Measurements from ENCODE around the gene LRRN2. TPM values are rescaled to one million over a fixed set of nuclear protein-coding genes. Genes with fewer than 3 reads are reported as not detected.

The LRRN2 gene
- total and polyA plus RNA-seq, 2 experiments from 2014 or later, result 3.7 to 4.9 TPM

DNA sequence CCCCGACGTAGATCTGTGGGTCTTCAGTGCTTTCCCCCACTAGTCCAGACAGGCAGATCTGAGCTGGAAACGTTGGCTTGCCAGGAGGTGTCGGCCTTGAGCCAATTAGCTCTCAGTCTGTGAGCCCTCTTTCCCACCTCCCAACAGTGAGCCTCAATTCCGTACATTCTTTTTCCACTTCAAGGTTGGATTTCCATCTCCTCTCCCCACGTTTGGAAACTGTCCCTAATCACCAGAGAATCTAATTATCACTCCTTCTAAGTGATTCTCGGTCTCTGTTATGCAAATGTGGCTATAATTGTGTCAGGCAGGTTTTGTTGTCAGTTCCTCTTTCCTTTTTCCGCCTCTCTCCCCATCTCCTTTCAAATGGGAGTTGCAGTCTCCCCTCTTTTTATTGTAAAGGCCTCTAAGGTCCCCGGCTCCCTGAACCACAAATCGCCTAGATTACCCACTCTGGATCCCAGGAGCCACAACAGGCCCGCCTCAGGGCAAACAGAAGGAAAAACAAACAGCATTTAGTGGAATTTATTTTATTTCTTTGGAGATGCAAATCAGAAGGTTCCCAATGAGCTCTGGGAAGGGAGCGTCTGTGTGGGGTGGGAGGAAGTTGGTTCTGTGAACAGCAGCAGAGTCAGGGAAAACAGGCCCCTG, 29.4 kb upstream of the LRRN2 start:
- Histone ChIP-seq H3K4me1 (ENCODE audit: low read depth) (peaks cover 8% of the 10 kb centered on the region), H3K27ac (no peak overlapping the region), H3K4me3 (no peak overlapping the region), H3K36me3 (no peaks in the 10 kb centered on the region), H3K9me3 (ENCODE audit: low read depth) (no peaks in the 10 kb centered on the region), H3K27me3 (peaks cover 8% of the 10 kb centered on the region)
- peak in 1 of 2 donors; percentile 41 for DNase-seq (ENCODE audit: low read depth in 1 of 2, low spot score in 1 of 2)
- TF ChIP-seq, protein P1, sequence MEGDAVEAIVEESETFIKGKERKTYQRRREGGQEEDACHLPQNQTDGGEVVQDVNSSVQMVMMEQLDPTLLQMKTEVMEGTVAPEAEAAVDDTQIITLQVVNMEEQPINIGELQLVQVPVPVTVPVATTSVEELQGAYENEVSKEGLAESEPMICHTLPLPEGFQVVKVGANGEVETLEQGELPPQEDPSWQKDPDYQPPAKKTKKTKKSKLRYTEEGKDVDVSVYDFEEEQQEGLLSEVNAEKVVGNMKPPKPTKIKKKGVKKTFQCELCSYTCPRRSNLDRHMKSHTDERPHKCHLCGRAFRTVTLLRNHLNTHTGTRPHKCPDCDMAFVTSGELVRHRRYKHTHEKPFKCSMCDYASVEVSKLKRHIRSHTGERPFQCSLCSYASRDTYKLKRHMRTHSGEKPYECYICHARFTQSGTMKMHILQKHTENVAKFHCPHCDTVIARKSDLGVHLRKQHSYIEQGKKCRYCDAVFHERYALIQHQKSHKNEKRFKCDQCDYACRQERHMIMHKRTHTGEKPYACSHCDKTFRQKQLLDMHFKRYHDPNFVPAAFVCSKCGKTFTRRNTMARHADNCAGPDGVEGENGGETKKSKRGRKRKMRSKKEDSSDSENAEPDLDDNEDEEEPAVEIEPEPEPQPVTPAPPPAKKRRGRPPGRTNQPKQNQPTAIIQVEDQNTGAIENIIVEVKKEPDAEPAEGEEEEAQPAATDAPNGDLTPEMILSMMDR (IDR thresholded peaks at IDR 0.05; ENCODE audit: low read depth, low read length), result no peak

DNA sequence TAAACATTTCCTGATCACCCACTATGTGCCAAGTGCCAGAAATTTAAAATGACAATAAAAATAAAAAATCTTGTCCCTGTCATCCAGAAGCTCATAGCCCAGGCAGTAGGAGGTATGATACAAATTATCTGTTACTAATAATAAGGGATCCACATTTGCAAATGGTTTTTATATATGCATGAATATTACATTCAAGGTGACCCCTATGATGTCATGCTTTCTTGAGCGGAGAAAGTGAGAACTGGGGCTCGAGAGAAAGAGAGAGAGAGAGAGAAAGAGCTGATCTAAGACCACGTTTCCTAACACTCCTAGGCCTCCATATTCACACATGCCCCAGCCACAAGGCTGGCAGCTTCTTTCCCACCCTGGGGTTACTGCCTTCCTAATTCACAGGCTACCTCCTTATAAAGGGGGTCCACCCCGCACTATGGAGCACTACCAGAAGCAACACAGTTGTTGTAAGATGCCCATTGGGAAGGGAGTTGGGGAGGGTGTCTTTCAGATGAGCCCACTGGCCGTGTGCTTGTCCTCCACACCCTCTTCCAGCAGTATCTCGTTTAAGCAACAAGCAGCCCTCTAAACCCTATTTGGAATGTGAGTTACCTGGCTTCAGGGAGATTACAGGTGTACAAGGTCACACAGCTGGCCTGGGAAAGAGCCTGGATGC, 28.8 kb upstream of the LRRN2 start:
- TF ChIP-seq, protein P1 (IDR thresholded peaks at IDR 0.05; ENCODE audit: low read depth, low read length), result no peak
- H3K36me3 ChIP-seq, result no peaks in the 10 kb centered on the region
- peaks cover 12% of the 10 kb centered on the region for H3K27me3 ChIP-seq
- no peak overlapping the region for H3K27ac ChIP-seq
- no peaks in the 10 kb centered on the region for H3K9me3 ChIP-seq (ENCODE audit: low read depth)
- peaks cover 8% of the 10 kb centered on the region for H3K4me1 ChIP-seq (ENCODE audit: low read depth)
- no peak overlapping the region for H3K4me3 ChIP-seq
- DNase-seq (ENCODE audit: low read depth in 1 of 2, low spot score in 1 of 2), result no peak

DNA sequence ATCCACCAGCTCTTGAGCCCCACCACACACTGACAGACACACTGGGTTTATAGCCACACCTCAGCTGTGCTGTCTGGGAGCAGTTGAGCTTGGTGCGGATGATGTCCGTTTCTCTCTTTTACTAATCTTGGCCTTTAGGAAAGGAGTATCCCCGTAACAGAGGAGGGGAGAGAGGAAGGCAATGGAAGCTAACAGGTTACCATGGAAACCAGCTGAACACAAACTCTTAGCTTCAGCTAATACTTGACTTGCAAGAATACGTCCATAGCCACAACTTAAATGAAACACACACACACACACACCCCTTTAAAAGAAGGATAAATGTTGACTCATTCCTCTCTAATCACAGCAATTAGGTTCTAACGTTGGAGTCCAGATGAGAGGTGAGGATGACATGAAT, 28.0 kb upstream of the LRRN2 start:
- no peak overlapping the region for H3K27ac ChIP-seq
- no peak for DNase-seq (ENCODE audit: low read depth in 1 of 2, low spot score in 1 of 2)
- TF ChIP-seq, protein P1 (IDR thresholded peaks at IDR 0.05; ENCODE audit: low read depth, low read length), result no peak
- H3K36me3 ChIP-seq, result no peaks in the 10 kb centered on the region
- peaks cover 12% of the 10 kb centered on the region for H3K27me3 ChIP-seq
- H3K4me1 ChIP-seq (ENCODE audit: low read depth), result peaks cover 8% of the 10 kb centered on the region
- H3K9me3 ChIP-seq (ENCODE audit: low read depth), result no peaks in the 10 kb centered on the region
- no peak overlapping the region for H3K4me3 ChIP-seq

DNA sequence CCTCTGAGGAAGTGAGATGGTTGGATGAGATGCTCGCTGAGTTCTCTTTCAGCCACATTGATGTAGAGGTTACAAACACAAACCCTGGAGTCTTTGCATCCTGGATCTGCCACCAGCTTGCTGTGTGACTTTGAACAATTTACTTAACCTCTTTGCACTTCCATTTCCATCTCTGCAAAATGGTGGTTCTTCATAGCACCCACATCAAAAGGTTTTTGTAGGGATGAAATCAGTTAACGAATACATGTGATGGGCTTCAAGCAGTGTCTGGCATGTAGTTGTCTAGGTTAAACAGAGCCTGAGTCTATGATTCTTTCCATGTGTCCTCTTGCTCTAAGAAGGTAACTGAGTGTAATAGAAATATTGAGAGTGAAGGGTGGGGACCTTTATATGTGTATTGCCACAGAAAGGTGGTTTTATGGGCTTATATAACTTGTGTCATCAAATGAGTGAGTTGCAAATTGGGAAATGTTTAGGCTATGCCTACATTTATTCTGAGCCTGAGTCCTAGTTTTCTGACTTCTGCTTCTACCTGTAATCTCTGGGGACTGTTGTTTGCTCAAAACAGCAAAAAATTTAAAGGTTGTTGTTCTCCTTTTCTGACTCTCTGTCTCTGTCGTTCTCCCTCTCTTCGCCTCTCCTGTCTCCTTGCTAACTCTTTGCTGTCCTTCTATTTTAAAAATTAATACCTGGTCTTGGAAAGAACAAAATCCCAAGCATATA, 27.3 kb upstream of the LRRN2 start:
- TF ChIP-seq, protein P1 (IDR thresholded peaks at IDR 0.05; ENCODE audit: low read depth, low read length), result no peak
- no peaks in the 10 kb centered on the region for H3K36me3 ChIP-seq
- H3K9me3 ChIP-seq (ENCODE audit: low read depth), result no peaks in the 10 kb centered on the region
- H3K4me1 ChIP-seq (ENCODE audit: low read depth), result peaks cover 8% of the 10 kb centered on the region
- H3K4me3 ChIP-seq, result no peak overlapping the region
- peaks cover 9% of the 10 kb centered on the region for H3K27me3 ChIP-seq
- H3K27ac ChIP-seq, result no peak overlapping the region
- no peak for DNase-seq (ENCODE audit: low read depth in 1 of 2, low spot score in 1 of 2)

DNA sequence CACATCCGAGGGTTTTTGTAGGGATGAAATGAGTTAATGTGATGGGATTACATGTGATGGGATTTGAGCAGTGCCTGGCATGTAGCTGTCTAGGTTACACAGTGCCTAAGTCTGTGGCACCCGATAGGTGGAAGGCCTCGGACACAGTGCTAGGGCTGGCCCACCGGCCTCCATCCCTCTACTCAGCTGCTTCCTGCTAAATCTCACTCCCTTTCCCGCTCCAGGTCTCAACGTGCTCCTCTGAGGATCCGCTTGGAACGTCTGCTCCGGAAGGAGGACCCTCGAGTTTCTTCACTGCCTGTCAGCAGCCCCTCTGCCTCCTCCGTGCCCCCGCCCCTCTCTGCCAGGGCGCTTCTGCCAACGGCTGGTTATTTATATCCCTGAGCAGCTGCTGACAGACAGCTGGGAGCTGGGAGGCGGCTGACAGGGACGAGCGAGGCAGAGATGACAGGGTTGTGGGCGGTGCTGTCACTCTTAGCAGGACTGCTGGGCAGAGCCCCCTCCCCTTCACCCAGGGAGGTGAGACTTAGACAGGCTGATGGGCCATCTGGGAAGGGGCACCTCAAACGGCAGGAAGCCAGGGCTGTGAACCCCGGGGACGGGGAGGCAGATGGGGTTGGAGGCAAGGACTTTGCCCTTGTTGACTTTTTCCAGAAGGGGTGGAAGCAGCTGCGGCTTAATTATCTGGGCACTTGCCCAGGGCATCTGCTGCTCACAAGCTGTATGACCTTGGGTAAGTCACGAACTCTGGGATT, 26.6 kb upstream of the LRRN2 start:
- H3K4me1 ChIP-seq (ENCODE audit: low read depth), result peaks cover 8% of the 10 kb centered on the region
- H3K9me3 ChIP-seq (ENCODE audit: low read depth), result no peaks in the 10 kb centered on the region
- H3K36me3 ChIP-seq, result no peaks in the 10 kb centered on the region
- peaks cover 9% of the 10 kb centered on the region for H3K27me3 ChIP-seq
- H3K27ac ChIP-seq, result no peak overlapping the region
- H3K4me3 ChIP-seq, result no peak overlapping the region
- TF ChIP-seq, protein P1 (IDR thresholded peaks at IDR 0.05; ENCODE audit: low read depth, low read length), result no peak
- DNase-seq (ENCODE audit: low read depth in 1 of 2, low spot score in 1 of 2), result peak in 1 of 2 donors; percentile 56

All from cardiac muscle cell (in vitro differentiated cells and primary cell).